ENCODE measurements around the gene CORO6. TPM values are rescaled to one million over a fixed set of nuclear protein-coding genes. Genes with fewer than 3 reads are reported as not detected.

The CORO6 gene
- total RNA-seq, 4 donors from 2014 or later = 2.0 to 39.9 (median 6.5) TPM

DNA sequence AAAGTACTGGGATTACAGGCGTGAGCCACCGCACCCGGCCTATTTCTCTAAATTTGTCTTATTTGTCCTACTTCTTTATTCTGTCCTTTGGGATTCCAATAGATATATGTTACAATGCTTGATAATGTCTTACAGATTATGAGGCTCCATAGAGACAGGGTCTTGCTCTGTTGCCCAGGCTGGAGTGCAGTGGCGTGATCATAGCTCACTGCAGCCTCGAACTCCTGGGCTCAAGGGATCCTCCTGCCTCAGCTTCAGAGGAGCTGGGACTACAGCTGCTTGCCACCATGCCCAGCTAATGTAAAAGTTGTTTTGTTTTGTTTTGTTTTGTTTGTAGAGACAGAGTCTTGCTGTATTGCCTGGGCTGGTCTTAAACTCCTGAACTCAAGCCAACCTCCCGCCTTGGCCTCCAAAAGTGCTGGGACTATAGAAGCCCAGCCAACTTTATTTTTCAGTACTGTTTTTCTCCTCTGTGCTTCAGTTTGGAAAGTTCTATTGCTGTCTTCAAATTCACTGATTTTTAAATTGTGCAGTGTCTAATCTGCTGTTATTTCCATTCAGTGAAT lies 19.5 kb downstream of the CORO6 start:
- H3K9me3 ChIP-seq = no peaks in the 10 kb centered on the region
- WGBS, 2 donors = 87 to 90% methylated on average over 6 of the region's 6 CpGs
- TF ChIP-seq, protein P1, sequence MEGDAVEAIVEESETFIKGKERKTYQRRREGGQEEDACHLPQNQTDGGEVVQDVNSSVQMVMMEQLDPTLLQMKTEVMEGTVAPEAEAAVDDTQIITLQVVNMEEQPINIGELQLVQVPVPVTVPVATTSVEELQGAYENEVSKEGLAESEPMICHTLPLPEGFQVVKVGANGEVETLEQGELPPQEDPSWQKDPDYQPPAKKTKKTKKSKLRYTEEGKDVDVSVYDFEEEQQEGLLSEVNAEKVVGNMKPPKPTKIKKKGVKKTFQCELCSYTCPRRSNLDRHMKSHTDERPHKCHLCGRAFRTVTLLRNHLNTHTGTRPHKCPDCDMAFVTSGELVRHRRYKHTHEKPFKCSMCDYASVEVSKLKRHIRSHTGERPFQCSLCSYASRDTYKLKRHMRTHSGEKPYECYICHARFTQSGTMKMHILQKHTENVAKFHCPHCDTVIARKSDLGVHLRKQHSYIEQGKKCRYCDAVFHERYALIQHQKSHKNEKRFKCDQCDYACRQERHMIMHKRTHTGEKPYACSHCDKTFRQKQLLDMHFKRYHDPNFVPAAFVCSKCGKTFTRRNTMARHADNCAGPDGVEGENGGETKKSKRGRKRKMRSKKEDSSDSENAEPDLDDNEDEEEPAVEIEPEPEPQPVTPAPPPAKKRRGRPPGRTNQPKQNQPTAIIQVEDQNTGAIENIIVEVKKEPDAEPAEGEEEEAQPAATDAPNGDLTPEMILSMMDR (IDR thresholded peaks at IDR 0.05) = no peak
- H3K36me3 ChIP-seq = no peaks in the 10 kb centered on the region
- H3K4me3 ChIP-seq = no peak overlapping the region
- no peak for DNase-seq
- intact Hi-C loops (cut with DNase I) = no loop called here
- no peak overlapping the region for H3K27ac ChIP-seq
- no peaks in the 10 kb centered on the region for H3K27me3 ChIP-seq
- H3K4me1 ChIP-seq = no peaks in the 10 kb centered on the region

DNA sequence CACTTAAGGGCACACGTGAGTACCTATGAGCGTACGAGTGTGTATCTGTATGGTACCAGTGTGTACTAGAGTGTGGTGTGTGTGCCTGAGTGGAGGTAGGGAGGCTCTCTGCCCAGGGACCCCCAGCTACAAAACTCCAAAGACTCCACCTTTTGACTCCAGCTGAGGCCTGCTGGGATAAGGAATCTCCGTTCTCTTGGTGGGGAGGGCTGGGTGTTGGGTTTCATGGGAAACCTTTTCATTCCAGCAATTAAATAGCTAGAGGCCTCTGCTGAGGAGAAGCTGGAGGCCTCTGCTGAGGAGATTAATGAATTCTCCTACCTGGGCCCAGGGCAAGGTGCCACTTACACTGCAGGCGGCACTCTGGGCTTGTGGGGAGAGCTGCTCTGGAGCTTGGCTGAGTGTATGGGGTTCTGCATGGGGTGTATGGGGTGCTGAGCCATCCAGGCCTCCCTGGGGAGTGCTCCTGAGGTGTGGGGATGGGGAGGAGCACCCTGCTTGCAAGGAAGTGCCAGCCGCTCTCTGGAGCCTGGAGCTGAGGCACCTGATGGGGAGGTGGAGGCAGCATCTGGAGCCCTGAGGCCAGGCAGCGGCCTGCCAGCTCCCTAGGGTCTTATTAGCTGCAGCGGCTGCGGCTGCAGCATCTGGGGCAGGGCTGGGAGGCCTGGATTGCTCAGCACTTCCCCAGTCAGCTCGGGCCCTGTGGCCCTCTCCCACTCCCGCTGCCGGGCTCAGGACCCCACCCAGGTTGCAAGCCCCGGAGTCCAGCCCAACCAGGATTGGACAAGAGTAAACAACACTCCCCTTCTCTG lies 25.1 kb downstream of the CORO6 start:
- intact Hi-C loops (cut with DNase I) = no loop called here

DNA sequence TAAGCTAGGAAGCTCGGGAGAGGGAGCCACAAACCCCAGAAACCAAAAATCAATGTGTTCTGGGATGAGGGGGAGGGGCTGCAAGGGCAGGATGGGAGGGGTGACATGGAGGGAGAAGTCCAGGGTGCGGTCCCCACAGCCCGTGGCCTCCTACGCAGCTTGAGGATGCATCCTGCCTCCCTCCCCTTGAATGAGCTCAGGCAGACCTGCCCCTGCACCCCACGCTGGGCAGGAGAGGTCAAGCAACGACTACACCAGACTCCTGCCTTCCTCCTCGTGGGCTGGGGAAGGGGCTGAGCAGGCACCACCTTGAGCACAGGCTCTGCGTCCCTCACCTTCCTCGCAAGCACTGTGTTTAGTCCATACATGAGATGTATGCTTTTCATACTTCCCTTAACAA lies 25.9 kb downstream of the CORO6 start:
- Histone ChIP-seq H3K4me1 (peaks cover 18 to 55% (median 24%) of the 10 kb centered on the region in 3 donors), H3K36me3 (no peaks in the 10 kb centered on the region), H3K27me3 (no peaks in the 10 kb centered on the region), H3K9me3 (no peaks in the 10 kb centered on the region), H3K4me3 (no peak overlapping the region), H3K27ac (no peak overlapping the region)
- TF ChIP-seq, protein P1 (IDR thresholded peaks at IDR 0.05) = no peak
- no peak for TF ChIP-seq POLR2A (IDR thresholded peaks at IDR 0.05)
- intact Hi-C loops (cut with DNase I) = no loop called here
- no peak for DNase-seq
- 33 to 66% methylated on average over 3 to 7 of the region's 9 CpGs for WGBS, 2 donors

More for the DNA sequence above, 25.1 kb downstream of the CORO6 start:
- DNase-seq = no peak
- H3K9me3 ChIP-seq = no peaks in the 10 kb centered on the region
- peaks cover 10 to 48% (median 16%) of the 10 kb centered on the region in 3 donors for H3K4me1 ChIP-seq
- no peak for TF ChIP-seq POLR2A (IDR thresholded peaks at IDR 0.05)
- TF ChIP-seq, protein P1 (IDR thresholded peaks at IDR 0.05) = no peak
- no peaks in the 10 kb centered on the region for H3K27me3 ChIP-seq
- H3K36me3 ChIP-seq = no peaks in the 10 kb centered on the region
- WGBS, 2 donors = 52 to 67% methylated on average over 3 to 8 of the region's 13 CpGs
- no peak overlapping the region for H3K27ac ChIP-seq
- no peak overlapping the region for H3K4me3 ChIP-seq

DNA sequence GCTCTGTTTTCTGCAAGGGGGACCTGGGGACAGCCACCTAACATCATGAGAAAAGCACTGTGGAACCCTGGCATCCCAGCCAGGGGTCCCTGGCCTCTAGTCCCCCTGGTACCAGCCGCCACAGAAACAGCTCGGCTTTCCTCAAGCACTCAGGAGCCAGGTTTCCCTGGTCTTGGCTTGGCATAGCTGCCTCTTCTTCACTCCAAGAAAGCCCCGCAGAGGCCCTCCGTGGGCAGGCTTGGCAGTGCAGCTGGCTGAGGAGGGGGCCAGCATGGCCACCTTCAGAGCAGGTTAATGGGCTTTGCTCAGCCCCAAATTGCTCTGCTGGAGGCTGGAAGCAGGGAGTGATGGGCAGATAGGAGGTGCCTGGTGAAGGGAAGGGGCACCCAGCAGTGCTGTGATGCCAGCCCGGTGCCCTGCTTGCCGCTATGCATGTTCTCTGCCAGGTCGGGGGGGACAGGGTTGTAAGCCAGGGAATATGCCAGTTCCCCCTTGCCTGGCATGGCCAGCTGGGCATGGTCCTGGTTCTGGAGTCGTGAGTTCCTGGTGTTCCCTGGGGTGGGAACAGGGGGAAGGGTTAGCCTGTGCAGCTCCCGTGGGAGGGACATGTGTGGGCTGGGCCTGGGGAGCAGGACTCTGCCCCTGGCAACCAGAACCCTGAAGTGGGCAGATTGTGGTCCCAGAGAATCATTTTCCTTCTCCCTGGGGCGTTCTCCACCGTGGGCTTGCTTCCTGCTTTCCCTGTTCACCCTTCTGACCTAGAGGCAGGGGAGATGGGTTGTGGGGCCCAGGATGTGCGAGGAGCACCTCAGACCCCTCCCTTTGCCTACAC lies 26.6 kb downstream of the CORO6 start:
- Histone ChIP-seq H3K27ac (no peak overlapping the region), H3K4me1 (peaks cover 24 to 62% (median 30%) of the 10 kb centered on the region in 3 donors), H3K36me3 (no peaks in the 10 kb centered on the region), H3K27me3 (no peaks in the 10 kb centered on the region), H3K9me3 (no peaks in the 10 kb centered on the region), H3K4me3 (no peak overlapping the region)
- TF ChIP-seq, protein P1 (IDR thresholded peaks at IDR 0.05) = no peak
- no peak for TF ChIP-seq POLR2A (IDR thresholded peaks at IDR 0.05)
- no peak for DNase-seq
- WGBS, 2 donors = 81 to 100% methylated on average over 4 to 10 of the region's 12 CpGs
- intact Hi-C loops (cut with DNase I) = no loop called here
